H1 (cell line): ENCODE results near the gene ENTR1. TPM values are rescaled to one million over a fixed set of nuclear protein-coding genes. Genes with fewer than 3 reads are reported as not detected.

Source experiments
- CTCF ChIA-PET: fragments of 300-600 bp; sonication (Branson Sonifier 250); formaldehyde crosslinking; loops from one replicate; lab custom pipeline; 2021; ENCODE audit not compliant: partially characterized antibody; lab: Charles Lee
- POLR2A ChIA-PET: fragments of 300-600 bp; sonication (Branson Sonifier 250); formaldehyde crosslinking; loops from one replicate; lab custom pipeline; 2021; ENCODE audit warnings: inconsistent platforms; ENCODE audit not compliant: partially characterized antibody; lab: Charles Lee
- DNase-seq, 2 experiments: peaks; one replicate each; pipeline versions ENCODE4 v3.0.0 to v3.0.0-alpha.2; 2010 to 2022; ENCODE audit warnings: low spot score in 2 of 2, low read depth in 1 of 2, mixed read lengths in 1 of 2
- FAIRE-seq: peaks from 2 replicates; lab custom pipeline; 2011; peaks lifted over from hg19 to GRCh38; lab: Jason Lieb, UNC
- H2AFZ ChIP-seq: 2 replicates; pipeline ENCODE4 v1.8.1; 2012; ENCODE audit warnings: low read length, inconsistent platforms
- H2AK5ac ChIP-seq: 2 replicates; pipeline ENCODE4 v1.6.1; 2013; ENCODE audit warnings: low read depth, low read length
- H2BK120ac ChIP-seq: replicated peaks from 2 replicates; pipeline ENCODE3; 2013; ENCODE audit warnings: low read depth, low read length, inconsistent platforms
- H2BK12ac ChIP-seq: 2 replicates; pipeline ENCODE4 v1.6.1; 2013; ENCODE audit warnings: low read depth, low read length
- H2BK15ac ChIP-seq: 2 replicates; pipeline ENCODE4 v1.6.1; 2013; ENCODE audit warnings: low read length
- H2BK20ac ChIP-seq: 2 replicates; pipeline ENCODE4 v1.6.1; 2013; ENCODE audit warnings: low read length
- H2BK5ac ChIP-seq: 2 replicates; pipeline ENCODE4 v1.6.1; 2013; ENCODE audit warnings: low read depth, low read length
- H3K14ac ChIP-seq: 2 replicates; pipeline ENCODE4 v1.6.1; 2013; ENCODE audit warnings: inconsistent platforms; ENCODE audit not compliant: insufficient read length
- H3K18ac ChIP-seq: 2 replicates; pipeline ENCODE4 v1.6.1; 2013; ENCODE audit warnings: low read length; ENCODE audit errors: extremely low read depth
- H3K23ac ChIP-seq: 2 replicates; pipeline ENCODE4 v1.6.1; 2013; ENCODE audit warnings: inconsistent platforms; ENCODE audit not compliant: insufficient read length
- H3K23me2 ChIP-seq: 2 replicates; pipeline ENCODE4 v1.6.1; 2013; ENCODE audit warnings: low read depth, low read length
- H3K27ac ChIP-seq: 2 replicates; pipeline ENCODE4 v1.6.1; 2011; ENCODE audit warnings: low read depth, low read length, inconsistent platforms
- H3K27me3 ChIP-seq, 4 experiments: replicated peaks in 1 of 4; 1 replicate in 1 of 4; 2 replicates in 3 of 4; pipeline versions ENCODE4 v1.6.1 to v1.8.1; 2011 to 2013; ENCODE audit warnings: low read length in 3 of 4, mild to moderate bottlenecking in 3 of 4, inconsistent platforms in 2 of 4, mixed read lengths in 2 of 4, moderate library complexity in 1 of 4; ENCODE audit not compliant: control insufficient read depth in 3 of 4, insufficient read depth in 3 of 4; ENCODE audit errors: extremely low read depth in 1 of 4
- H3K36me3 ChIP-seq, 4 experiments: 2 replicates each; pipeline versions ENCODE4 v1.6.1 to v1.8.1; 2011 to 2013; ENCODE audit warnings: mild to moderate bottlenecking in 4 of 4, low read length in 3 of 4, moderate library complexity in 2 of 4, control low read depth in 1 of 4, inconsistent platforms in 1 of 4; ENCODE audit not compliant: insufficient read depth in 4 of 4, control insufficient read depth in 2 of 4
- H3K4ac ChIP-seq: replicated peaks from 2 replicates; pipeline ENCODE3; 2013; ENCODE audit warnings: low read length, low read depth, mixed read lengths, inconsistent platforms; ENCODE audit not compliant: insufficient read length
- H3K4me1 ChIP-seq, 4 experiments: replicated peaks in 1 of 4; 1 replicate in 1 of 4; 2 replicates in 3 of 4; pipeline versions ENCODE4 v1.6.1 to v1.8.1; 2011 to 2013; ENCODE audit warnings: low read length in 3 of 4, inconsistent platforms in 2 of 4, mixed read lengths in 1 of 4; ENCODE audit not compliant: insufficient read depth in 4 of 4, control insufficient read depth in 3 of 4
- H3K4me2 ChIP-seq, 2 experiments: 2 replicates each; pipeline versions ENCODE4 v1.6.1 to v1.8.1; 2011 to 2013; ENCODE audit warnings: low read depth in 2 of 2, low read length in 2 of 2, control low read depth in 1 of 2, inconsistent platforms in 1 of 2, mild to moderate bottlenecking in 1 of 2; ENCODE audit not compliant: insufficient read depth in 1 of 2
- H3K4me3 ChIP-seq, 4 experiments: fragments of 200-600, 300-600 bp in 1 of 4; sonication (generic), shearing (Covaris generic), sonication (Bioruptor Twin) in 1 of 4; 2 replicates each; pipeline versions ENCODE4 v1.5.1 to v1.8.1; 2011 to 2016; ENCODE audit warnings: low read length in 4 of 4, low read depth in 3 of 4, control low read depth in 2 of 4, inconsistent platforms in 2 of 4, mild to moderate bottlenecking in 2 of 4, mixed read lengths in 1 of 4, moderate library complexity in 1 of 4; ENCODE audit not compliant: insufficient read depth in 2 of 4; ENCODE audit errors: extremely low read depth in 1 of 4
- H3K56ac ChIP-seq: replicated peaks from 2 replicates; pipeline ENCODE3; 2013; ENCODE audit warnings: low read depth, mild to moderate bottlenecking, mixed read lengths, low read length, inconsistent platforms; ENCODE audit not compliant: insufficient read length
- H3K79me1 ChIP-seq: 2 replicates; pipeline ENCODE4 v1.6.1; 2013; ENCODE audit warnings: low read depth, low read length, control low read depth
- H3K79me2 ChIP-seq, 2 experiments: 2 replicates each; pipeline versions ENCODE4 v1.6.1 to v1.8.1; 2012 to 2013; ENCODE audit warnings: low read length in 2 of 2, mild to moderate bottlenecking in 2 of 2, inconsistent platforms in 1 of 2; ENCODE audit not compliant: insufficient read depth in 2 of 2, control insufficient read depth in 1 of 2
- H3K9ac ChIP-seq, 4 experiments: replicated peaks in 1 of 4; 1 replicate in 1 of 4; 2 replicates in 3 of 4; pipeline versions ENCODE4 v1.6.1 to v1.8.1; 2011 to 2013; ENCODE audit warnings: low read depth in 3 of 4, low read length in 3 of 4, control low read depth in 2 of 4, mild to moderate bottlenecking in 2 of 4, moderate library complexity in 2 of 4, inconsistent platforms in 1 of 4; ENCODE audit errors: extremely low read depth in 1 of 4
- H3K9me3 ChIP-seq, 2 experiments: 2 replicates each; pipeline versions ENCODE4 v1.6.1 to v1.8.1; 2012 to 2013; ENCODE audit warnings: mild to moderate bottlenecking in 2 of 2, moderate library complexity in 2 of 2, control low read depth in 1 of 2, inconsistent platforms in 1 of 2, low read depth in 1 of 2, low read length in 1 of 2, mixed read lengths in 1 of 2; ENCODE audit not compliant: insufficient read depth in 2 of 2
- H4K20me1 ChIP-seq, 2 experiments: replicated peaks in 1 of 2; 2 replicates each; pipeline versions ENCODE3 to v1.8.1; 2011 to 2013; ENCODE audit warnings: inconsistent platforms in 2 of 2, low read length in 2 of 2, mild to moderate bottlenecking in 1 of 2; ENCODE audit not compliant: insufficient read depth in 2 of 2, control insufficient read depth in 1 of 2
- H4K5ac ChIP-seq: 2 replicates; pipeline ENCODE4 v1.6.1; 2013; ENCODE audit warnings: low read length, low read depth, mixed read lengths, inconsistent platforms; ENCODE audit not compliant: insufficient read length
- H4K8ac ChIP-seq: 2 replicates; pipeline ENCODE4 v1.8.0; 2013; ENCODE audit warnings: mild to moderate bottlenecking, moderate library complexity, low read length, inconsistent platforms; ENCODE audit not compliant: insufficient read depth; ENCODE audit errors: extremely low read depth
- H4K91ac ChIP-seq: replicated peaks from 2 replicates; pipeline ENCODE3; 2013; ENCODE audit warnings: low read length, mixed read lengths, inconsistent platforms; ENCODE audit not compliant: insufficient read length
- BRCA1 ChIP-seq: IDR thresholded peaks from 2 replicates; pipeline ENCODE4 v1.6.1; 2012; ENCODE audit warnings: low read depth, low read length, improper control_type of control experiment
- CBX8 ChIP-seq: fragments of 300-800, 300-1000 bp; sonication (generic); IDR thresholded peaks from 2 replicates; pipeline ENCODE4 v1.7.1; 2016; ENCODE audit warnings: low read depth, low read length, borderline replicate concordance
- CTBP2 ChIP-seq: IDR thresholded peaks from 2 replicates; pipeline ENCODE4 v1.7.0; 2011; ENCODE audit warnings: borderline replicate concordance, mild to moderate bottlenecking, moderate library complexity, mixed read lengths, low read length; ENCODE audit not compliant: insufficient read depth, insufficient read length
- MAFK ChIP-seq: IDR thresholded peaks from 2 replicates; pipeline ENCODE4 v1.6.1; 2012; ENCODE audit warnings: low read depth, mild to moderate bottlenecking, improper control_type of control experiment, low read length
- SIN3A ChIP-seq, 2 experiments: IDR thresholded peaks in 1 of 2; conservative IDR thresholded peaks in 1 of 2; 2 replicates each; pipeline ENCODE4 v1.6.1; 2011 to 2012; ENCODE audit warnings: low read length in 2 of 2, improper control_type of control experiment in 1 of 2, low read depth in 1 of 2, mild to moderate bottlenecking in 1 of 2
- SP2 ChIP-seq: IDR thresholded peaks from 2 replicates; pipeline ENCODE4 v1.6.1; 2012; ENCODE audit warnings: mild to moderate bottlenecking, low read length, inconsistent platforms
- SRF ChIP-seq: IDR thresholded peaks from 2 replicates; pipeline ENCODE4 v1.6.1; 2011; ENCODE audit warnings: mild to moderate bottlenecking, low read depth, low read length, moderate library complexity
- WGBS, 2 experiments: shearing (Covaris generic) in 1 of 2; methylation state at CpG; one replicate each; pipeline versions ENCODE4 v1.1.6 to v1.1.7; 2013 to 2015; ENCODE audit warnings: low lambda C conversion rate in 2 of 2, mixed read lengths in 2 of 2, inconsistent platforms in 1 of 2, low coverage in 1 of 2, missing lambda C conversion rate in 1 of 2; ENCODE audit not compliant: insufficient replicate concordance in 2 of 2, insufficient coverage in 1 of 2, insufficient read length in 1 of 2; ENCODE audit errors: extremely low coverage in 1 of 2, missing lambda C conversion rate in 1 of 2; 5-methylcytosine and 5-hydroxymethylcytosine counted together
- polyA plus RNA-seq, 7 experiments: library from polyadenylated mRNA; depleted of rRNA in 3 of 7; stranded (reverse) in 5 of 7; unstranded in 2 of 7; fragments of >200 nt in 5 of 7; fragments of 200-250 nt in 2 of 7; gene quantifications; 1 replicate in 5 of 7; 2 replicates in 1 of 7; 4 replicates in 1 of 7; pipeline versions ENCODE4 v1.2.1 to v1.2.3, GENCODE V29; 2011 to 2013; ENCODE audit warnings: missing spikeins in 2 of 7, mixed read lengths in 2 of 7
- total RNA-seq: library from RNA; stranded (reverse); fragmentation: NEBNext Ultra II Directional; extraction: Animal tissue kit (Norgen Biotek cat#: 25700); gene quantifications from 2 replicates; pipeline ENCODE4 v1.2.1, GENCODE V29; 2021

Gene ENTR1
- total and polyA plus RNA-seq, 2 of the 8 experiments (the other 6 are each of a cell fraction or from before 2014, with no cell fraction given): 65.2 to 102 TPM

DNA sequence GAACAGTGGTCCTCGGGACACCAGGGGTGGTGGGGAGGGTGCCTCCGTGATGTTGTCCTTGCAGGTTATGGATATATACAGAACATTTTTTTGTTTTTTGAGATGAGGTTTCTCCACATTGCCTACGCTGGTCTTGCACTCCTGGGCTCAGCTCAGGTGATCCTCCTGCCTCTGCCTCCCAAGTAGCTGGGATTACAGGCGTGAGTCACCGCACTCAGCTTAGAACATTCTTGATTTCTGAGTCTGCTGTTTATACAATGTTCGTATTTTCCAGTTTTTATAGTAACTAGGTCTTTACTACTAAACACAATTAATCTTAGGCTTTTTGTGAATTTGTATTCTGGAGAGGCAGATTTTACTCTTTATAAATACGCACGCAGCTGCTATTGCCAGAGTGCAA, 6.0 kb upstream of the ENTR1 start:
- no peak for DNase-seq
- Histone ChIP-seq H2BK5ac (no peak overlapping the region), H3K9ac (no peak overlapping the region), H4K5ac (no peak overlapping the region), H3K27me3 (no peaks in the 10 kb centered on the region), H3K14ac (no peak overlapping the region), H3K36me3 (peaks cover 37 to 58% (median 52%) of the 10 kb centered on the region in 4 experiments), H3K4me3 (no peak overlapping the region), H2AFZ (no peak overlapping the region), H2AK5ac (no peak overlapping the region), H4K8ac (no peak overlapping the region), H3K79me2 (peaks cover 3 to 25% of the 10 kb centered on the region in 2 experiments), H2BK15ac (no peak overlapping the region), H3K18ac (no peak overlapping the region), H3K27ac (no peak overlapping the region), H3K4me2 (no peak overlapping the region), H4K91ac (no peak overlapping the region), H4K20me1 (peaks cover 14 to 15% of the 10 kb centered on the region in 2 experiments), H3K9me3 (no peaks in the 10 kb centered on the region), H3K4me1 (no peaks in the 10 kb centered on the region; a peak in 2 of 7 replicates), H3K23ac (no peak overlapping the region), H3K79me1 (peaks cover 6% of the 10 kb centered on the region), H2BK120ac (no peak overlapping the region), H2BK20ac (no peak overlapping the region), H3K4ac (no peak overlapping the region), H2BK12ac (no peak overlapping the region), H3K23me2 (no peaks in the 10 kb centered on the region), H3K56ac (no peak overlapping the region)
- ChIA-PET POLR2A (interaction anchor here (0.8 to 4.4 kb wide), 4 partner anchors 9 to 42 kb away, joined by 3 to 25 read pairs (median 6); partner anchors contain the start of genes CARD9 and INPP5E), CTCF (interaction anchor here (0.7 to 1.6 kb wide), 4 partner anchors 10 to 24 kb away, joined by 3 to 5 read pairs (median 3); partner anchors contain the start of gene INPP5E)
- no peak for TF ChIP-seq CTBP2
- no peak for TF ChIP-seq MAFK
- TF ChIP-seq SP2: no peak
- no peak for TF ChIP-seq CBX8
- no peak for TF ChIP-seq SRF
- TF ChIP-seq BRCA1: no peak
- no peak for TF ChIP-seq SIN3A (conservative IDR thresholded peaks at IDR 0.05 in 1 of 2, IDR thresholded peaks at IDR 0.05 in 1 of 2; ENCODE audit: low read depth in 1 of 2, low read length in 2 of 2)
- WGBS, 2 experiments: 95% methylated on average over 8 of the region's 8 CpGs; no CpG with 5 or more reads in 1 of the 2 experiments
- FAIRE-seq: no peak
